ENCODE data around the gene MYLK2. TPM values are rescaled to one million over a fixed set of nuclear protein-coding genes. Genes with fewer than 3 reads are reported as not detected.

Gene MYLK2
- total RNA-seq, 2 donors from 2014 or later: 4.9 to 9.3 TPM

DNA sequence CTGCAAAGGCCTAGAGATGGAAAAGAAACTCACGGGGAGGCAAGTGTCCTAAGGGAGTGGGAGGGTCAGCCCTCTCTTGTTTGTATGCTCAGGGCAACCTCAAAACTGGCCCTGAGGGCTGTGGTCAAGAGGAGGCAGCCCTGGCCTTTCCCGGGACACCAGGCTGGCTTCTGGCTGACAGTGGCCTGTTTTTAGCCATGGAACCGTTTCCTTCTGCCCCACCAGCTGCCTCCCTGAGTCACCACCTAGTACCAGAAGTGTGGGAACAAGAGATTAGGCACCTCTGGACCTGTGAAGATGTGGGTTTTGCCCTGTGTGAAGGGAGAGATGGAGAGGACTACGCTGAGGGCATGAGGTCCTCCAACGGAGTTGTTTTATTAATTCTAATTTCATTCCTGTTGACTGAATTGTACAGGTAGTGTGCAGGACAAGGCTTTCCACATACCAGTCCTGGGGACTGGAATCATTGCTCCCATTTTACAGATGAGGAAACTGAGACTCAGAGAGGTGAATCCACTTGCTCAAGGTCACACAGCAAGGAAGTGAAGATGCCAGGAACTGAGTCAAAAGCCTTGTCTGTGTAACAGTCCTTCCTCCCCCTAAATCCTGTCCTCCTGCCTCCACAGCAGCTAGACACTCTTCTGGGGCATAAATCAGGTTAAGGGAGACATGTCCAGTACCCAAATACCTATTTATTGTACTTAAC lies 20.8 kb downstream of the MYLK2 start:
- H3K36me3 ChIP-seq (replicated peaks in 1 of 2; ENCODE audit: insufficient read depth in 1 of 2, low read depth in 2 of 2): no peaks in the 10 kb centered on the region
- no peak for DNase-seq
- H3K27me3 ChIP-seq: no peaks in the 10 kb centered on the region
- peaks cover 6% of the 10 kb centered on the region for H3K4me1 ChIP-seq
- no peaks in the 10 kb centered on the region for H3K9me3 ChIP-seq
- TF ChIP-seq, protein P1, sequence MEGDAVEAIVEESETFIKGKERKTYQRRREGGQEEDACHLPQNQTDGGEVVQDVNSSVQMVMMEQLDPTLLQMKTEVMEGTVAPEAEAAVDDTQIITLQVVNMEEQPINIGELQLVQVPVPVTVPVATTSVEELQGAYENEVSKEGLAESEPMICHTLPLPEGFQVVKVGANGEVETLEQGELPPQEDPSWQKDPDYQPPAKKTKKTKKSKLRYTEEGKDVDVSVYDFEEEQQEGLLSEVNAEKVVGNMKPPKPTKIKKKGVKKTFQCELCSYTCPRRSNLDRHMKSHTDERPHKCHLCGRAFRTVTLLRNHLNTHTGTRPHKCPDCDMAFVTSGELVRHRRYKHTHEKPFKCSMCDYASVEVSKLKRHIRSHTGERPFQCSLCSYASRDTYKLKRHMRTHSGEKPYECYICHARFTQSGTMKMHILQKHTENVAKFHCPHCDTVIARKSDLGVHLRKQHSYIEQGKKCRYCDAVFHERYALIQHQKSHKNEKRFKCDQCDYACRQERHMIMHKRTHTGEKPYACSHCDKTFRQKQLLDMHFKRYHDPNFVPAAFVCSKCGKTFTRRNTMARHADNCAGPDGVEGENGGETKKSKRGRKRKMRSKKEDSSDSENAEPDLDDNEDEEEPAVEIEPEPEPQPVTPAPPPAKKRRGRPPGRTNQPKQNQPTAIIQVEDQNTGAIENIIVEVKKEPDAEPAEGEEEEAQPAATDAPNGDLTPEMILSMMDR (IDR thresholded peaks at IDR 0.05): no peak
- TF ChIP-seq POLR2A (IDR thresholded peaks at IDR 0.05): no peak
- H3K4me3 ChIP-seq: no peak overlapping the region
- H3K27ac ChIP-seq: no peak overlapping the region
- 55 to 74% methylated on average over 3 to 5 of the region's 5 CpGs for WGBS, 2 donors
- intact Hi-C loops (cut with DNase I): loop anchor here (5.0 kb wide), 1 partner anchor 117 kb away; no protein-coding TSS in a partner anchor
- no peak for ATAC-seq

DNA sequence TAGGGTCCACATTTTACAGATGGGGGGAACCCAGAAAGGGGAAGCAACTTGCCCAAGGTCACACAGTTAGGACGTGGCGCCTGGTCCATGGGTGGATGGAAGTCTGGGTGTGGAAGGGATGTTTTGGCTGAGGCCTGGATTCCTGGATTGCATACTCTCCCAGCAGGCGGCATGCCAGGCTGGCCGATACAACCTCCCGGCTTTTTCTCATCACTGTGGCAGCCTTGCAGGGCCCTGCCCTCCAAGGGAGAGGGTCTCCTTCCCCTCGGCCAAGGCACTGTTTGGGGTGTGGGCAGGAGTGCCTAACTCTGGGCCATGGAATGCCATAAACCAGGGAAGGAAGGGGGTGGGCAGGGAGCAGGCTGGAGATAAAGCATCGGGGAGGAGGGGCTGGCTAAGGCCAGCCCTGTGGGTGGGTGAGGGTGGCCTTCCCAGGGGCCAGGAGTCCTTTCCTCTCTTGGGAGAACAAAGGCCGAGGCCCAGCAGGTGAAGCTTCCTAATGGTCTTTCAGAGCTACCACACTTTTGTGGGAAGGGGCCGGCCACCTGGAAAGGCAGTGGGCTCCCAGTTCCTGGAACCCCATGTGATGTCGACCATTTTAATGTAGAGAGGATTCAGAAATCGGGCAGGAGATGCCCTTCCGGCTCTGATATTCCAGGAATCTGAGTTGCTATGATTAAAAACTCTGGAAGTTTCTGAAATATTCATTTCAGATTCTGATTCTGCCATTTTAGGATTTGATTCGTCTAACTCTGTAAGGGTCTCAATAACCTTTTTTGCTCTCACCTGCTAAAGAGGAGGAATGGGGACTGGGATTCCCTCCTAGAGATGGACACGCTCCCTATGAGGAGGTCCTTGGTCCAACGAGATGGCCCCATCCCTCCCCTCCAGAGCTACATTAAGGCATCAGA lies 22.0 kb downstream of the MYLK2 start:
- H3K9me3 ChIP-seq: no peaks in the 10 kb centered on the region
- H3K27ac ChIP-seq: no peak overlapping the region
- H3K4me3 ChIP-seq: no peak overlapping the region
- intact Hi-C loops (cut with DNase I): loop anchor here (5.0 kb wide), 1 partner anchor 116 kb away; no protein-coding TSS in a partner anchor
- DNase-seq (no peak), ATAC-seq (no peak)
- H3K36me3 ChIP-seq (replicated peaks in 1 of 2; ENCODE audit: insufficient read depth in 1 of 2, low read depth in 2 of 2): no peaks in the 10 kb centered on the region
- 67 to 73% methylated on average over 8 to 15 of the region's 15 CpGs for WGBS, 2 donors
- no peaks in the 10 kb centered on the region for H3K27me3 ChIP-seq
- H3K4me1 ChIP-seq: peaks cover 4% of the 10 kb centered on the region
- TF ChIP-seq POLR2A (IDR thresholded peaks at IDR 0.05): no peak
- TF ChIP-seq, protein P1 (IDR thresholded peaks at IDR 0.05): no peak

DNA sequence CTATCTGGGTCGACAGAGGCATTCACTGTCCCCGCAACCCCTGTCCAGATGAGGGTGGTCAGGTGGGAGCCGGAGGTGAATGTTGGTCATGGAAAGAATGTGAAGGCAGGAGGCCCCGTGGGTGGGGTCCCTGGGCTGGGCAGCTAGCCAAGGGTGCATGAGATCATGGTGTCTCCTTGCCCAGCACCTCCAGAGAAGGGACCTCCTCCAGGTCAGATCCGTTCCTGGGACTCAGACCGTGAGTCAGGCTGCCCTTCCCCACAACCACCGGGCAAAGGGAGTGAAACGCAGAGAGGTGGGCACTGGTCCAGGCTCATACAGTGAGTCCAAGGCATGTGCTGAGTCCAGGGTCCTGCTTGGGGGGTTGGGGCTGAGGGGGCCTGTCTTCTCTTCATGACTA lies 22.8 kb downstream of the MYLK2 start:
- TF ChIP-seq, protein P1 (IDR thresholded peaks at IDR 0.05): no peak
- TF ChIP-seq POLR2A (IDR thresholded peaks at IDR 0.05): no peak
- H3K9me3 ChIP-seq: no peaks in the 10 kb centered on the region
- H3K27ac ChIP-seq: peak overlapping the region in 1 of 4 donors; percentile 37
- no peak for ATAC-seq
- DNase-seq: peak in 1 of 4 donors; percentile 20
- intact Hi-C loops (cut with DNase I): loop anchor here (5.0 kb wide), 1 partner anchor 115 kb away; no protein-coding TSS in a partner anchor
- no peaks in the 10 kb centered on the region for H3K4me1 ChIP-seq
- no peaks in the 10 kb centered on the region for H3K36me3 ChIP-seq (replicated peaks in 1 of 2; ENCODE audit: insufficient read depth in 1 of 2, low read depth in 2 of 2)
- 39 to 50% methylated on average over 6 to 8 of the region's 8 CpGs for WGBS, 2 donors
- no peak overlapping the region for H3K4me3 ChIP-seq
- no peaks in the 10 kb centered on the region for H3K27me3 ChIP-seq

DNA sequence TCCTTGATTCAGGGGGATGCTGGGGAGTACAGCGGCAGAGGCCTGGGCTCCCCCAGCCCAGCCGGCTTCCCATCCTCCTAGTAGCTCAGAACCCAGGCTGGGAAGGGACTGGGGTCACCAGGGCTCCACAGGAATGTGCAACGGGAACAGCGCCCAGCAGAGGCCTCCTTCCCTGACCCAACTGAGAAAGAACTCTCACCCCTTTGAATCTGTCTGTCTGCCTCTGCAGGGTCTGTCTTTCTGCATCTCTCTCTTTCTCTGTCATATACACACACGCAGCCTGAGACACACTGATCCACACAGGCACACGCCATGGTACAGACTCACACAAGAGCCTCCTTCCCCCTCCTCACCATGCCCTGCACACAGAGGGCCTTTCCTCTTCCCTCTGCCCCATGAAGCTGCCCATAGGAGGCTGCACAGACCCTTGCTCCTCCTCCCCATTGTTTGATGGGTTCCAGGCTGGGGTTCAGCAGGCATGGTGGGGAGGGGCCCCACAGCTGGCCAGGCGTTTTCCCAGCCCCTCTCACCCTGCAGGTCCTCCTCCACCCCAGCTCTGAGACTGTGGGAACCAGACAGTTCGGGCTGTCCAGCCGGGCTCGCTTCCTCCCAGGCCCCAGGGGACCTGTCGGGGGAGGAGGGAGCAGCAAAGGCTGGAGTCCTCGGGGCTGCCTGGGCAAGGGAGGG lies 23.5 kb downstream of the MYLK2 start:
- DNase-seq (peak in 1 of 4 donors; percentile 34), ATAC-seq (peak; percentile 36)
- TF ChIP-seq POLR2A (IDR thresholded peaks at IDR 0.05): no peak
- TF ChIP-seq, protein P1 (IDR thresholded peaks at IDR 0.05): no peak
- WGBS, 2 donors: 46 to 66% methylated on average over 6 to 12 of the region's 12 CpGs
- no peaks in the 10 kb centered on the region for H3K36me3 ChIP-seq (replicated peaks in 1 of 2; ENCODE audit: insufficient read depth in 1 of 2, low read depth in 2 of 2)
- H3K4me1 ChIP-seq: no peaks in the 10 kb centered on the region
- H3K4me3 ChIP-seq: no peak overlapping the region
- H3K27ac ChIP-seq: peak overlapping the region in 1 of 4 donors; percentile 37
- H3K27me3 ChIP-seq: no peaks in the 10 kb centered on the region
- intact Hi-C loops (cut with DNase I): loop anchor here (5.0 kb wide), 1 partner anchor 115 kb away; no protein-coding TSS in a partner anchor
- H3K9me3 ChIP-seq: no peaks in the 10 kb centered on the region

All from body of pancreas (tissue), 4 donors.